Measurements from ENCODE around the gene SIGLEC8. TPM values are rescaled to one million over a fixed set of nuclear protein-coding genes. Genes with fewer than 3 reads are reported as not detected.

The SIGLEC8 gene
- total RNA-seq, 1 donor from 2014 or later, result not detected

DNA sequence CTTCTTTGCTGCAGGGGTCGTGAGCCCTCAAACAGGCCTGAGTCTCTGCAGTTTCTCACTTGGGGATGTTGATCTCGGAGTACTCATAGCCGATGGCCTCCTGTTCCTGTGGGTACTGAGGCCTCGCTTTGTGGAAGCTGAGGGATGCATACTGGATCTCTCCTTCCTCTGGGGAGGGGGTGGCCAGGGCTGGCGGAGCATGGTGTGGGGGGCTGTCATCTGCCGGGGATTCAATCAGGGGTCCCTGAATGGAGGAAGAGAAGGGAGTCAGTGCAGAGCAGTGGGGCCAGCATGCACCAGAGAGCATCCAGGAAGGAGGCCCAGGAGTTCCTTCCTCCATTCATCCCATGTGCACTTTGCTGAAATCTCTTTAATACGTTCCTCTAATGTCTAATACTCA lies 33.3 kb upstream of the SIGLEC8 start:
- H3K36me3 ChIP-seq, result no peaks in the 10 kb centered on the region
- no peak for DNase-seq (ENCODE audit: extremely low spot score in 2 of 2)
- no peak overlapping the region for H3K27ac ChIP-seq
- intact Hi-C loops (cut with DNase I), result loop anchor here (5.0 kb wide), 1 partner anchor 41 kb away; the partner anchor contains the start of gene SIGLEC6
- no peak overlapping the region for H3K4me3 ChIP-seq
- TF ChIP-seq POLR2AphosphoS5 (IDR thresholded peaks at IDR 0.05; ENCODE audit: insufficient read depth in 1 of 2, low read depth in 1 of 2) (no peak), POLR2A (IDR thresholded peaks at IDR 0.05) (no peak)
- TF ChIP-seq, protein P1, sequence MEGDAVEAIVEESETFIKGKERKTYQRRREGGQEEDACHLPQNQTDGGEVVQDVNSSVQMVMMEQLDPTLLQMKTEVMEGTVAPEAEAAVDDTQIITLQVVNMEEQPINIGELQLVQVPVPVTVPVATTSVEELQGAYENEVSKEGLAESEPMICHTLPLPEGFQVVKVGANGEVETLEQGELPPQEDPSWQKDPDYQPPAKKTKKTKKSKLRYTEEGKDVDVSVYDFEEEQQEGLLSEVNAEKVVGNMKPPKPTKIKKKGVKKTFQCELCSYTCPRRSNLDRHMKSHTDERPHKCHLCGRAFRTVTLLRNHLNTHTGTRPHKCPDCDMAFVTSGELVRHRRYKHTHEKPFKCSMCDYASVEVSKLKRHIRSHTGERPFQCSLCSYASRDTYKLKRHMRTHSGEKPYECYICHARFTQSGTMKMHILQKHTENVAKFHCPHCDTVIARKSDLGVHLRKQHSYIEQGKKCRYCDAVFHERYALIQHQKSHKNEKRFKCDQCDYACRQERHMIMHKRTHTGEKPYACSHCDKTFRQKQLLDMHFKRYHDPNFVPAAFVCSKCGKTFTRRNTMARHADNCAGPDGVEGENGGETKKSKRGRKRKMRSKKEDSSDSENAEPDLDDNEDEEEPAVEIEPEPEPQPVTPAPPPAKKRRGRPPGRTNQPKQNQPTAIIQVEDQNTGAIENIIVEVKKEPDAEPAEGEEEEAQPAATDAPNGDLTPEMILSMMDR (IDR thresholded peaks at IDR 0.05), result no peak
- no peaks in the 10 kb centered on the region for H3K9me3 ChIP-seq
- no peaks in the 10 kb centered on the region for H3K27me3 ChIP-seq
- H3K4me1 ChIP-seq, result no peaks in the 10 kb centered on the region

DNA sequence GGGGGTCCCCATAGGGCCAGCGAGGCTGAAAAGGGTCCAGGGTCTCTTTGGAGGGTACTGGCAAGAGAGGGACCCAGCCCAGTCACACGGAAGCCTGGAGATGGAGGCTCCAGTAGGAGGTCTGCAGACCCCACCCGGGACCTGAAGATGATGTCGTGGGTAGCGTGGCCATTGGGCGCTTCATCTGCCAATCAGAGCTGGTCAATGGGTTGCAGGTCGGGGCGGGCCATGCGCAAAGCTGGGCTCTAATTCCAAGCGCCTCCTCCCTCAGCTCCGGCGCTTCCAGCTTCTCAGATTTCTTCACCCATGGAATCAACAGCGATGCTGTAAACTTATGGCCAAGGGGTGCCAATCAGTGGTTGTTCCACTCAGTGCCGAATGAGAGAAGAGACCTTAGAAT lies 32.4 kb upstream of the SIGLEC8 start:
- Histone ChIP-seq H3K27ac (no peak overlapping the region), H3K9me3 (no peaks in the 10 kb centered on the region), H3K4me1 (no peaks in the 10 kb centered on the region), H3K4me3 (no peak overlapping the region), H3K27me3 (no peaks in the 10 kb centered on the region), H3K36me3 (no peaks in the 10 kb centered on the region)
- TF ChIP-seq POLR2A (IDR thresholded peaks at IDR 0.05), result no peak
- TF ChIP-seq, protein P1 (IDR thresholded peaks at IDR 0.05), result no peak
- no peak for TF ChIP-seq POLR2AphosphoS5 (IDR thresholded peaks at IDR 0.05; ENCODE audit: insufficient read depth in 1 of 2, low read depth in 1 of 2)
- intact Hi-C loops (cut with DNase I), result loop anchor here (5.0 kb wide), 1 partner anchor 42 kb away; the partner anchor contains the start of gene SIGLEC6
- no peak for DNase-seq (ENCODE audit: extremely low spot score in 2 of 2)

DNA sequence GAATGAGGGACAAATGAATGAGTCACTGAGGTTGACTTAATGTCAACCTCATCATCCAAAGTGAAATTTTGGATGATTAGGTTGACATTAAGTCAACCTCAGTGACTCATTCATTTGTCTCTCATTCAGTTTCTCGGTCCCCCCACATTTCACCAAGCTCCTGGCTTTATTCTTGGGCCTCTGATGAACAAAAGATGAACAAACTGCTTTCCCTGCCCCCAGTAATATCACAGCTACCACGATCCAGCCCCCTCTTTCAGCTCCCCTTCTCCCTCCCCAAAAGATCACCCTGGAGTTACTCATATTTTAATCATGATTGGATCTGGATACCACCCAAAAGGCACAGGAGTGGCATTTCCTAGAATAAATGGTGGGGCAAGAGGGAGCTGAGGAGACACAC lies 30.9 kb upstream of the SIGLEC8 start:
- Histone ChIP-seq H3K27ac (no peak overlapping the region), H3K9me3 (no peaks in the 10 kb centered on the region), H3K4me1 (no peaks in the 10 kb centered on the region), H3K27me3 (no peaks in the 10 kb centered on the region), H3K36me3 (no peaks in the 10 kb centered on the region), H3K4me3 (no peak overlapping the region)
- intact Hi-C loops (cut with DNase I), result no loop called here
- no peak for DNase-seq (ENCODE audit: extremely low spot score in 2 of 2)
- TF ChIP-seq POLR2AphosphoS5 (IDR thresholded peaks at IDR 0.05; ENCODE audit: insufficient read depth in 1 of 2, low read depth in 1 of 2) (no peak), POLR2A (IDR thresholded peaks at IDR 0.05) (no peak)
- TF ChIP-seq, protein P1 (IDR thresholded peaks at IDR 0.05), result no peak

DNA sequence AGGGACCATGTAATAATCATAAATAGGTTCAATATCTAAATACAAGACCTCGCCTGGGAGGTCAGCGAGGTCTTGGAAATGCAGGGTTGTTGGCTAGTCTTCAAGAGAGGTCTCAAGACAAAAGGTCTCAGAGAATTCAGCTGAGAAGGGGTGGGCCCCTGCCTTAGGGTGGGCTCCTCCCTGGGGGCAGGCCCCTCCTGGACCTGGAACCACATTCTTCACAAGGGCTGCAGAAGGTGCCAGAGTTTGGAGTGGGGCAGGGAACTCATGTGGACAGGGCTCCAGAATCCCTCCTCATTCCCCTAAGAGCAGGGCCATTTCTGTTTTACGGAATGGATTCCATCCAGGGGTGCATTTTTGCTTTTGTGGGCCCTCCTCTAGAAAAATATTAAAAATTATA lies 30.2 kb upstream of the SIGLEC8 start:
- Histone ChIP-seq H3K27ac (no peak overlapping the region), H3K27me3 (no peaks in the 10 kb centered on the region)
- no peak for DNase-seq (ENCODE audit: extremely low spot score in 2 of 2)

More for the DNA sequence above, 30.2 kb upstream of the SIGLEC8 start:
- intact Hi-C loops (cut with DNase I), result no loop called here
- Histone ChIP-seq H3K36me3 (no peaks in the 10 kb centered on the region), H3K4me1 (no peaks in the 10 kb centered on the region), H3K9me3 (no peaks in the 10 kb centered on the region), H3K4me3 (no peak overlapping the region)
- TF ChIP-seq POLR2A (IDR thresholded peaks at IDR 0.05) (no peak), POLR2AphosphoS5 (IDR thresholded peaks at IDR 0.05; ENCODE audit: insufficient read depth in 1 of 2, low read depth in 1 of 2) (no peak)
- TF ChIP-seq, protein P1 (IDR thresholded peaks at IDR 0.05), result no peak
